Measurements from ENCODE around the gene UBE2V1.

Gene UBE2V1

DNA sequence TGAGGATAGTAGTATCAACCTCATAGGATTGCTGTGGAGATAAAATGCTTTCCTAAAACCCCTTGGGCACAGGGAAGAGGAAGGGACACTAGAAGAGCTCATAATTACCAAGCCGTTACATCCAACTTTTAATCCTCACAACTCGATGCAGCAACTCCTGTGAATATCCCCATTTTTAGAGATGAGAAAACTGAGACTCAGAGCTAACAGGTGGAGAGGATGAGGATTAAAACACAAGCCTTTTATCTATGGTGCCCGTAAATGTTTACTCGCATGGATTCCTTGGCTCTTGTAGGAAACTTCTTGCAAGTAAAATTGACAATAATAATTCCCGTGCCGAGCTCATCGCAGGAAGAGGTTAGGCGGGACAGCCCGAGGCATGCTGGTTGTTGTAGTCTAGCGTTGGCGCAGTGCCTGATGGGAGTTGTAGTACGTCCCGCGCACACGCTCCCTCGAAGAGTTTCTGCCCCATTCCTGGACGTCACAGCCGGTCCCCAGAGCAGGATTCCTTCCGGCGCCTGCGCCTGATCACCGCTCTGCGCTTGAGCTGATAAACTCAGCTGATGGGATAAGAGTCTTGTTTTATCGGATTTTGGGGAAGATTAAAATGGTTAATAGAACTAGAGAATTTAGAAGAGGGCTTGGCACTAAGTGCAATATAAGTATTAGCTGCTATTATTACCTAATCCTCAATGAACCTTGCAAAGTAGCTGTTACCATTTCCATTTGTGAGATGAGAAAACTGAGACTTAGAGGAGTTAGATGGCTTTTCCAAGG, 2.8 kb upstream of the UBE2V1 start:
- no peaks in the 10 kb centered on the region for H3K9me3 ChIP-seq (ENCODE audit: severe bottlenecking)
- no peaks in the 10 kb centered on the region for H3K27me3 ChIP-seq (ENCODE audit: insufficient read depth, poor library complexity, severe bottlenecking)
- TF ChIP-seq, protein P1, sequence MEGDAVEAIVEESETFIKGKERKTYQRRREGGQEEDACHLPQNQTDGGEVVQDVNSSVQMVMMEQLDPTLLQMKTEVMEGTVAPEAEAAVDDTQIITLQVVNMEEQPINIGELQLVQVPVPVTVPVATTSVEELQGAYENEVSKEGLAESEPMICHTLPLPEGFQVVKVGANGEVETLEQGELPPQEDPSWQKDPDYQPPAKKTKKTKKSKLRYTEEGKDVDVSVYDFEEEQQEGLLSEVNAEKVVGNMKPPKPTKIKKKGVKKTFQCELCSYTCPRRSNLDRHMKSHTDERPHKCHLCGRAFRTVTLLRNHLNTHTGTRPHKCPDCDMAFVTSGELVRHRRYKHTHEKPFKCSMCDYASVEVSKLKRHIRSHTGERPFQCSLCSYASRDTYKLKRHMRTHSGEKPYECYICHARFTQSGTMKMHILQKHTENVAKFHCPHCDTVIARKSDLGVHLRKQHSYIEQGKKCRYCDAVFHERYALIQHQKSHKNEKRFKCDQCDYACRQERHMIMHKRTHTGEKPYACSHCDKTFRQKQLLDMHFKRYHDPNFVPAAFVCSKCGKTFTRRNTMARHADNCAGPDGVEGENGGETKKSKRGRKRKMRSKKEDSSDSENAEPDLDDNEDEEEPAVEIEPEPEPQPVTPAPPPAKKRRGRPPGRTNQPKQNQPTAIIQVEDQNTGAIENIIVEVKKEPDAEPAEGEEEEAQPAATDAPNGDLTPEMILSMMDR (IDR thresholded peaks at IDR 0.05; ENCODE audit: poor library complexity, severe bottlenecking), result no peak
- peak overlapping the region; percentile 26 for H3K27ac ChIP-seq (ENCODE audit: poor library complexity, severe bottlenecking)
- peak; percentile 78 for ATAC-seq (ENCODE audit: low read depth)
- peaks cover 6% of the 10 kb centered on the region for H3K36me3 ChIP-seq (ENCODE audit: low read depth)
- DNase-seq (ENCODE audit: low spot score), result peak; percentile 100
- peaks cover 21% of the 10 kb centered on the region for H3K4me1 ChIP-seq (ENCODE audit: insufficient read depth, poor library complexity, severe bottlenecking)
- peak overlapping the region; percentile 35 for H3K4me3 ChIP-seq (ENCODE audit: severe bottlenecking)

DNA sequence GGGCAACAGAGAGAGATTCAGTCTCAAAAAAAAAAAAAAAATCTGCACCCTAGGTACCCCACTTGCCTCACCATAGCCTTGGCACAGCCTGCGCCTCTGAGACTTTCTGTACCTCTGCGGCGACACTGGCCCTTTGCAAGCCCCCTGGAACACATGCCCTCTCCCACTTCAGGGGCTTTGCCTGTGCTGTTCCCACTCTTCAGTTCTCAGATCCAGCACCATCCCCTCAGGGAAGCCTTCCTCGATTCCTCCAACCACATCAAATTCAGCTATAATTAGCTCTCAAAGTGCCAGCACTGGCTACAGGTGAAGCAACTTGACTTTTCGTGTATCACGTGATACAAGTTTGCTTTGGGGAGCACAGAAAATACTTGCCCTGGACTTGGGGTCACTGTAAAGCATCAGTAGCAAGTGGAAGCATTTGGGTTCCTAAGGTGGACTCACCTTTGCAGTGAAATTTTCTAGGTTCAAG, 2.1 kb upstream of the UBE2V1 start:
- Histone ChIP-seq H3K27ac (ENCODE audit: poor library complexity, severe bottlenecking) (peak overlapping the region; percentile 26), H3K4me3 (ENCODE audit: severe bottlenecking) (peak overlapping the region; percentile 35), H3K4me1 (ENCODE audit: insufficient read depth, poor library complexity, severe bottlenecking) (peaks cover 28% of the 10 kb centered on the region), H3K27me3 (ENCODE audit: insufficient read depth, poor library complexity, severe bottlenecking) (no peaks in the 10 kb centered on the region), H3K36me3 (ENCODE audit: low read depth) (peaks cover 9% of the 10 kb centered on the region), H3K9me3 (ENCODE audit: severe bottlenecking) (no peaks in the 10 kb centered on the region)
- peak; percentile 72 for DNase-seq (ENCODE audit: low spot score)
- ATAC-seq (ENCODE audit: low read depth), result no peak
- TF ChIP-seq, protein P1 (IDR thresholded peaks at IDR 0.05; ENCODE audit: poor library complexity, severe bottlenecking), result no peak

DNA sequence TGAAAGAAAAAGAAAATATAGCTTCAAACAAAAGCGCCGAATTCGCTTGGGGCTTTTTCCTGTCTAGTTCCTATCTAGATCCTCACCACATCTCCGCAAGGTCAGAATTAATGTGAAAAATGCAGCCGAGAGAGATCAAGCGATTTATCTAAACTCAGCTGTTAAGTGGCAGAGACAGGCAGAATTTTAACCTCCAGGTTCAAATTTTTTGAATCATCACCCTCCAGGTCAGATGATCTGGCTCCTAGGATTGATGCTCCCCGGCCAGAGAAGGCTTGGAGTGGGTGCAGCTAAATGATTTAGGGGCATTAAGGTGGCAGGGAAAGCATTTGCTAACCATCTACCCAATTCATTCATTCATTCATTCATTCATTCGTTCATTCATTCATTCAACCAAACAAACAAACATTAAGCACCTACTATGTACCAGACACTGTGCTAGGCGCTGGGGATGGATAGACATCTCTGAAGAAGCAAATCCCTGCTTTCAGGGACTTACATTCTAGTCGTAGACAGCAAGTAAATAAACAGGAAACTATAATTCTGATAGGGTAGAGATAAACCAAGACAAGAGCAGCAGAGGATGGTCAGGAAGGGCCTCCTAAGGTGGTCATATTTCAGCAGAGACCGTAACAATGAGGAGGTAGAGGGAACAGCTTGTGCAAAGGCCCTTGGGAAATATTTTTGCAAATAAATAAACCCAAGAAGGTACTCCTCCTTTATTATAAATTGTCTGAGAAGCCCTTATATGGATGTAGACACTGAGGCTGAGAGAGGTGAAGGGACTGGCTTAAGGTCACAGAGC, 672 bp upstream of the UBE2V1 start:
- Histone ChIP-seq H3K9me3 (ENCODE audit: severe bottlenecking) (no peaks in the 10 kb centered on the region), H3K4me3 (ENCODE audit: severe bottlenecking) (peak overlapping the region; percentile 99), H3K36me3 (ENCODE audit: low read depth) (peaks cover 18% of the 10 kb centered on the region), H3K27me3 (ENCODE audit: insufficient read depth, poor library complexity, severe bottlenecking) (no peaks in the 10 kb centered on the region), H3K4me1 (ENCODE audit: insufficient read depth, poor library complexity, severe bottlenecking) (peaks cover 35% of the 10 kb centered on the region), H3K27ac (ENCODE audit: poor library complexity, severe bottlenecking) (peak overlapping the region; percentile 81)
- TF ChIP-seq, protein P1 (IDR thresholded peaks at IDR 0.05; ENCODE audit: poor library complexity, severe bottlenecking), result no peak
- no peak for ATAC-seq (ENCODE audit: low read depth)
- peak; percentile 43 for DNase-seq (ENCODE audit: low spot score)

GRCh38 chr20:50111829-50112495, 988 bp downstream of the UBE2V1 start:
- Histone ChIP-seq H3K9me3 (ENCODE audit: severe bottlenecking) (no peaks in the 10 kb centered on the region), H3K36me3 (ENCODE audit: low read depth) (peaks cover 32% of the 10 kb centered on the region), H3K27me3 (ENCODE audit: insufficient read depth, poor library complexity, severe bottlenecking) (no peaks in the 10 kb centered on the region), H3K4me3 (ENCODE audit: severe bottlenecking) (peak overlapping the region; percentile 99), H3K4me1 (ENCODE audit: insufficient read depth, poor library complexity, severe bottlenecking) (peaks cover 35% of the 10 kb centered on the region), H3K27ac (ENCODE audit: poor library complexity, severe bottlenecking) (peak overlapping the region; percentile 81)
- DNase-seq (ENCODE audit: low spot score) (peak; percentile 71), ATAC-seq (ENCODE audit: low read depth) (no peak)
- TF ChIP-seq, protein P1 (IDR thresholded peaks at IDR 0.05; ENCODE audit: poor library complexity, severe bottlenecking), result no peak
